Hepatocyte (in vitro differentiated cells): ENCODE results near the gene ITPR3. TPM values are rescaled to one million over a fixed set of nuclear protein-coding genes. Genes with fewer than 3 reads are reported as not detected.

Source experiments
- DNase-seq: peaks from one replicate; pipeline ENCODE4 v3.0.0-alpha.2; 2016; ENCODE audit warnings: low spot score
- H2AFZ ChIP-seq: fragments of 200-600 bp; sonication (generic); 2 replicates; pipeline ENCODE4 v1.6.0; 2016; ENCODE audit warnings: antibody characterized with exemption, mild to moderate bottlenecking
- H3K27ac ChIP-seq: fragments of 200-600 bp; sonication (generic); 2 replicates; pipeline ENCODE4 v1.5.1; 2016; ENCODE audit warnings: mild to moderate bottlenecking
- H3K27me3 ChIP-seq: fragments of 200-600 bp; sonication (generic); 2 replicates; pipeline ENCODE4 v1.6.1; 2016
- H3K36me3 ChIP-seq: fragments of 200-600 bp; sonication (generic); replicated peaks from 2 replicates; pipeline ENCODE4 v1.5.1; 2016; ENCODE audit warnings: low read depth; ENCODE audit not compliant: insufficient read depth
- H3K4me1 ChIP-seq: fragments of 200-600 bp; sonication (generic); 2 replicates; pipeline ENCODE4 v1.5.1; 2016; ENCODE audit warnings: mild to moderate bottlenecking, moderate library complexity; ENCODE audit not compliant: insufficient read depth
- H3K4me2 ChIP-seq: fragments of 200-600 bp; sonication (generic); 2 replicates; pipeline ENCODE4 v1.6.0; 2016
- H3K4me3 ChIP-seq: fragments of 200-600 bp; sonication (generic); 2 replicates; pipeline ENCODE4 v1.5.1; 2016; ENCODE audit warnings: mild to moderate bottlenecking
- H3K79me2 ChIP-seq: fragments of 200-600 bp; sonication (generic); 2 replicates; pipeline ENCODE4 v1.6.0; 2017; ENCODE audit warnings: mild to moderate bottlenecking
- H3K9me2 ChIP-seq: fragments of 200-600 bp; sonication (generic); replicated peaks from 2 replicates; pipeline ENCODE4 v1.6.0; 2017; ENCODE audit warnings: mild to moderate bottlenecking; ENCODE audit not compliant: insufficient read depth
- H3K9me3 ChIP-seq: fragments of 200-600 bp; sonication (generic); 2 replicates; pipeline ENCODE4 v1.5.1; 2016; ENCODE audit warnings: low read depth, mild to moderate bottlenecking
- H4K20me1 ChIP-seq: fragments of 200-600 bp; sonication (generic); 2 replicates; pipeline ENCODE4 v1.6.0; 2016; ENCODE audit warnings: mild to moderate bottlenecking; ENCODE audit not compliant: insufficient read depth, poor library complexity, severe bottlenecking
- EZH2 ChIP-seq: fragments of 200-600 bp; sonication (generic); IDR thresholded peaks from 2 replicates; pipeline ENCODE4 v1.6.1; 2016; ENCODE audit warnings: antibody characterized with exemption, mild to moderate bottlenecking, borderline replicate concordance
- EZH2phosphoT487 ChIP-seq: fragments of 200-600 bp; sonication (generic); IDR thresholded peaks from one replicate; pipeline ENCODE4 v1.6.1; 2018; ENCODE audit warnings: antibody characterized with exemption, mild to moderate bottlenecking, low read depth, moderate library complexity; ENCODE audit not compliant: unreplicated experiment, severe bottlenecking
- WGBS: methylation state at CpG from one replicate; pipeline ENCODE4 v1.1.6; 2016; ENCODE audit warnings: low lambda C conversion rate; ENCODE audit errors: missing lambda C conversion rate; 5-methylcytosine and 5-hydroxymethylcytosine counted together
- polyA plus RNA-seq: library from polyadenylated mRNA; unstranded; fragments of >200 nt; fragmentation: Nextera tagmentation; extraction: Ambion mirVana; gene quantifications from 2 replicates; pipeline ENCODE4 v1.2.1, GENCODE V29; 2016
- total RNA-seq: library from RNA; depleted of rRNA; stranded (reverse); fragments of >200 nt; gene quantifications from 2 replicates; pipeline ENCODE4 v1.2.3, GENCODE V29; 2014
- TF ChIP-seq, protein P1 (sequence below): fragments of 200-600 bp; sonication (generic); IDR thresholded peaks from 2 replicates; pipeline ENCODE4 v1.5.1; 2016; ENCODE audit warnings: antibody characterized with exemption, mild to moderate bottlenecking; ENCODE audit not compliant: poor library complexity

ITPR3 gene
- total and polyA plus RNA-seq, 2 experiments from 2014 or later = 16.5 to 39.6 TPM

DNA sequence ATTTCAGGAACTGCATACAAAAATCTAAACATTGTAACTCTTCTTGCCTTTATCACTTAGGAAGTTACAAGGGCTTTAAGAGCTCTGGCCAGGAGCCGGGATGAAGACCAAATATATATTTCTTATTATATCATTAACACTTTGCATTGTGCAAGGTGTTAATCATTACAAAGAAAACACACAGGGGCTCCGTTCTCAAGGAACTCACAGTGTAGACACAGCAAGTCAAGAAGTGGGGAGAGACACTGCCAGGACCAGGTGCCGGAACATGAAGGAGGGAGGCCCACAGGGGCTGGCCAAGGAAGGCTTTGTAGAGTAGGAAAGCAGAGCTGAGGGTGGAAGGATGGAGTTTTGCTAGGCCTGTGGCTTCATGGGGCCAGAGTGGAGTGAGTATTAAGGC, 17.4 kb downstream of the ITPR3 start:
- peak overlapping the region; percentile 71 for H3K27ac ChIP-seq
- H3K27me3 ChIP-seq = peaks cover 7% of the 10 kb centered on the region
- TF ChIP-seq EZH2 (no peak), EZH2phosphoT487 (no peak)
- TF ChIP-seq, protein P1, sequence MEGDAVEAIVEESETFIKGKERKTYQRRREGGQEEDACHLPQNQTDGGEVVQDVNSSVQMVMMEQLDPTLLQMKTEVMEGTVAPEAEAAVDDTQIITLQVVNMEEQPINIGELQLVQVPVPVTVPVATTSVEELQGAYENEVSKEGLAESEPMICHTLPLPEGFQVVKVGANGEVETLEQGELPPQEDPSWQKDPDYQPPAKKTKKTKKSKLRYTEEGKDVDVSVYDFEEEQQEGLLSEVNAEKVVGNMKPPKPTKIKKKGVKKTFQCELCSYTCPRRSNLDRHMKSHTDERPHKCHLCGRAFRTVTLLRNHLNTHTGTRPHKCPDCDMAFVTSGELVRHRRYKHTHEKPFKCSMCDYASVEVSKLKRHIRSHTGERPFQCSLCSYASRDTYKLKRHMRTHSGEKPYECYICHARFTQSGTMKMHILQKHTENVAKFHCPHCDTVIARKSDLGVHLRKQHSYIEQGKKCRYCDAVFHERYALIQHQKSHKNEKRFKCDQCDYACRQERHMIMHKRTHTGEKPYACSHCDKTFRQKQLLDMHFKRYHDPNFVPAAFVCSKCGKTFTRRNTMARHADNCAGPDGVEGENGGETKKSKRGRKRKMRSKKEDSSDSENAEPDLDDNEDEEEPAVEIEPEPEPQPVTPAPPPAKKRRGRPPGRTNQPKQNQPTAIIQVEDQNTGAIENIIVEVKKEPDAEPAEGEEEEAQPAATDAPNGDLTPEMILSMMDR = no peak
- H3K9me2 ChIP-seq = no peaks in the 10 kb centered on the region
- WGBS = 42% methylated on average over 3 of the region's 3 CpGs
- H3K4me3 ChIP-seq = no peak overlapping the region
- H3K4me2 ChIP-seq = peak overlapping the region; percentile 28
- H3K79me2 ChIP-seq = peaks cover 18% of the 10 kb centered on the region
- H2AFZ ChIP-seq = no peak overlapping the region
- H3K9me3 ChIP-seq = no peaks in the 10 kb centered on the region
- H3K36me3 ChIP-seq = no peaks in the 10 kb centered on the region
- peak; percentile 40 for DNase-seq
- peaks cover 2% of the 10 kb centered on the region for H4K20me1 ChIP-seq
- H3K4me1 ChIP-seq = peaks cover 38% of the 10 kb centered on the region

DNA sequence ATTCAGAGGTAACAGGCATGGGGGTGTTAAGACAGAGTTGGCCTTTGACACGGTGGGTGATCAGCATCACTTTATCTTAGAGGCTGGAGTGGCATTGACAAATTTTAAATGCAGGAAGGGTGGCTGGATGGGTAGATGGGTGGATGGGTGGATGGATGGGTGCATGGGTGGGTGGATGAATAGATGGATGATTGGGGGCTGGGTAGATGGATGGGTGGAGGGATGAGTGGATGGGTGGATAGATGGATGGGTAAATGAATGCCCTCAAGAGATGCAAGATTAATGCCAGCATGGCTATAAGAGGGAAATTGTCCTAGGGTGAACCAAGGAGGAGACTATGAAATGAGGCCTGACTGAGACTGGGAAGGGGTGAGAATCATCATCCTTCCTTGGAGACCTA, 18.4 kb downstream of the ITPR3 start:
- Histone ChIP-seq H2AFZ (no peak overlapping the region), H3K9me2 (no peaks in the 10 kb centered on the region), H3K27ac (peak overlapping the region; percentile 71), H3K4me3 (no peak overlapping the region), H3K79me2 (peaks cover 18% of the 10 kb centered on the region), H3K36me3 (no peaks in the 10 kb centered on the region), H3K27me3 (peaks cover 7% of the 10 kb centered on the region), H3K4me1 (peaks cover 29% of the 10 kb centered on the region), H4K20me1 (peaks cover 2% of the 10 kb centered on the region), H3K4me2 (no peak overlapping the region), H3K9me3 (no peaks in the 10 kb centered on the region)
- 86% methylated on average over 1 of the region's 1 CpG for WGBS
- TF ChIP-seq EZH2phosphoT487 (no peak), EZH2 (no peak)
- TF ChIP-seq, protein P1 = no peak
- DNase-seq = no peak

DNA sequence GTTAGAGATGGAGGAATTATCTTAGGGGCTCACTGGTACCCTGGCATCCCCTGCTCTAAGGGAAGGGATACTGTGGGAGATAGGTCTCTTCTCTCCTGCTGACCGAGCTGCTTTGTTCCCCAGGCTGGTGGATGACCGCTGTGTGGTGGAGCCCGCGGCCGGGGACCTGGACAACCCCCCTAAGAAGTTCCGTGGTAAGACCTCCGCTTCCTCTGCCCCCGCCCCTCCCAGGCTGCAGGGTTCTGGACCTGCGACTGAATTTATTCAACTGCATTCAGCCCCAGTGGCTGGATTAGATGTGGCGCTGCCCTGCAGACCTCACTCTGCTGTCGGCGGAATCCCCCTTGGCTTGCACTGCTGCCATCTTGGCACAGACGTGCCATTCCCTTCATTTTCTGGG, 19.2 kb downstream of the ITPR3 start:
- H2AFZ ChIP-seq = no peak overlapping the region
- no peaks in the 10 kb centered on the region for H3K9me3 ChIP-seq
- H3K27me3 ChIP-seq = peaks cover 2% of the 10 kb centered on the region
- H4K20me1 ChIP-seq = no peaks in the 10 kb centered on the region
- TF ChIP-seq, protein P1 = no peak
- TF ChIP-seq EZH2phosphoT487 = no peak
- no peak for TF ChIP-seq EZH2
- H3K4me2 ChIP-seq = no peak overlapping the region
- no peak overlapping the region for H3K4me3 ChIP-seq
- no peak overlapping the region for H3K27ac ChIP-seq
- peaks cover 21% of the 10 kb centered on the region for H3K4me1 ChIP-seq
- peaks cover 14% of the 10 kb centered on the region for H3K79me2 ChIP-seq
- H3K9me2 ChIP-seq = no peaks in the 10 kb centered on the region
- 96% methylated on average over 12 of the region's 13 CpGs for WGBS
- no peaks in the 10 kb centered on the region for H3K36me3 ChIP-seq
- DNase-seq = no peak

DNA sequence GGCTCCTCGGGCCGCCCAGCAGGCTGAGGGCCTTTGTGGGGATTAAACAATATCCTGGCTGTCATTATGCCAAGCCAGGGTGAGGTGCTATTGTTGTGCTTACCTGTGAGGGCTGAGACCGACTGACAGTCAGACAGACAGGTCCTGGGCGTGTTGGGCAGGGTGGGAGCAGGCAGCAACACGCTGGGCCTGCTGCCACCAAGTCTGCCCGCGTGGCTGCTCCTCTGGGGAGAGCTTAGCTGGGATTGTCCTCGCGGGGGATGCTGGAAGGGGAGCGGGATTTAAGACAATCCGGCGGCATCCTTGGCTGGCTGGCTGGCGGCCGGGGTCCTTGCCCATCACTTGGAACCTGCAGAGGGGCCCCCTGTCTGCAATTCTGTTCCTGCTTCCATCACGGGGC, 20.0 kb downstream of the ITPR3 start:
- no peak overlapping the region for H3K4me3 ChIP-seq
- no peak overlapping the region for H2AFZ ChIP-seq
- DNase-seq = no peak
- H4K20me1 ChIP-seq = no peaks in the 10 kb centered on the region
- TF ChIP-seq EZH2phosphoT487 (no peak), EZH2 (no peak)
- TF ChIP-seq, protein P1 = no peak
- H3K4me1 ChIP-seq = peaks cover 18% of the 10 kb centered on the region
- peaks cover 14% of the 10 kb centered on the region for H3K79me2 ChIP-seq
- H3K9me3 ChIP-seq = no peaks in the 10 kb centered on the region
- H3K4me2 ChIP-seq = no peak overlapping the region
- no peaks in the 10 kb centered on the region for H3K9me2 ChIP-seq
- 93% methylated on average over 14 of the region's 15 CpGs for WGBS
- H3K36me3 ChIP-seq = no peaks in the 10 kb centered on the region
- H3K27me3 ChIP-seq = no peaks in the 10 kb centered on the region
- H3K27ac ChIP-seq = no peak overlapping the region
